Stimulated activated CD4-positive, alpha-beta T cell treated with anti-CD3 and anti-CD28 coated beads, TNF-alpha, amount 100 ng/mL, for 4 hours (primary cell): ENCODE results near the gene NUP85.
"Not testable (repeated sequence)": the region's sequence is repeated elsewhere in the genome, so short reads cannot be mapped to it uniquely, and the experiment has no call there.

ENCODE experiments used
- DNase-seq, 3 experiments: peaks; one replicate each; pipeline ENCODE4 v3.0.0-alpha.2; 2020; ENCODE audit warnings: low read depth in 3 of 3

Gene NUP85

DNA sequence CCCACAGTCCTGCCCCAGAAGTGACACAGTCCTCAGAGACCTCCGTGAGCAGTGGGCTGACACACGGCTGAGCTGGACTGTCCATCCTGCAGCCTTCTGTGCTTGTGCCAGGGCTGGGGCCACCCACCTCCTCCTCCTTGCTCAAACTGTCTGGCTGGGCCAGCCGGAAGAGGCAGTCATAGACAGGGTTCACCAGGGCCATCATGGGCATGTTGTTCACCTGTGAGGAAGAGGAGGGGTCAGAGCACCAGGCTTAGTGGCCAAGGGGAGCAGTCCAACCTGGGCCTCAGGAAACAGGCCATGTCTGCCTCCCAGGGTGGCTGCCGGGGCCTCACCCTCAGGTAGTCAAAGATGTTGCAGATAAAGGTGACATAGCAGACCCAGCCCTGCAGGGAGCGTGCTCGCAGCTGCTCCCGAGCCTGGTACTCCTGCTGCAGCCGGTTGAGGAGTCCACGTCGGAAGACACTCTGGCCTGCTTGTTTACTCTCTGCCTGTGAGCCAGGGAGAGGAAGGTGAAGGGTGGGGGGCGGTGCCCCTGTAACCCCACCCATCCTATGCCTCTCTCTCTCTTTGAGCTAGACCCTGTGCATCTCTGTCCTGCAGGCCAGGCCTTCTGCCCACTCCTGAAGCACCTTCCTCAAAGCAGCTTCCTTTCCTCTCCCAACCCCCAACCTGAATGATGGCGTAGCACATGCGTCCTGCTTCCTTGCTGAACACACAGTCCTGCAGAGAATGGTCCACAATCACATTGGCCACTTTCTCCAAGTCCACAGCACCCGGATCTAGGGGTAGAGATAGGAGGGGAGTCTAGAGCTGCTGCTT lies 62.1 kb downstream of the NUP85 start:
- no peak for DNase-seq

DNA sequence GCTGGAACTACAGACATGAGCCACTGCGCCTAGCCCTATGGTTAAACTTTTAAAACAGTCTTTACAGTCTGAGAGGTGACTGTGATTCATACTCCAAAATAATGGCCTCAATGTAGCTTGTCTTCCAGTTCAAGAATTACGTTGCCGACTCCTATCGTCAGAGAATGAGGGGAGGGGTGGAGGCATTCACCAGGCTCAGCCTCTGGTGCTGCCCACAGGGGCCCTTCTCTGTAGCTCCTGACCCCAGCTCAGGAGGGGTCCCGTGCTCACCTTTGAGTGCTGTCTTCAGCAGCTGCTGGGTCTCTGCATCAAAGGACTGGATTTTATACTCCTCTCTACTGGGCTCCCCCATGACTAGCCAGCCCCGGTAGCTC lies 64.4 kb downstream of the NUP85 start:
- no peak for DNase-seq

DNA sequence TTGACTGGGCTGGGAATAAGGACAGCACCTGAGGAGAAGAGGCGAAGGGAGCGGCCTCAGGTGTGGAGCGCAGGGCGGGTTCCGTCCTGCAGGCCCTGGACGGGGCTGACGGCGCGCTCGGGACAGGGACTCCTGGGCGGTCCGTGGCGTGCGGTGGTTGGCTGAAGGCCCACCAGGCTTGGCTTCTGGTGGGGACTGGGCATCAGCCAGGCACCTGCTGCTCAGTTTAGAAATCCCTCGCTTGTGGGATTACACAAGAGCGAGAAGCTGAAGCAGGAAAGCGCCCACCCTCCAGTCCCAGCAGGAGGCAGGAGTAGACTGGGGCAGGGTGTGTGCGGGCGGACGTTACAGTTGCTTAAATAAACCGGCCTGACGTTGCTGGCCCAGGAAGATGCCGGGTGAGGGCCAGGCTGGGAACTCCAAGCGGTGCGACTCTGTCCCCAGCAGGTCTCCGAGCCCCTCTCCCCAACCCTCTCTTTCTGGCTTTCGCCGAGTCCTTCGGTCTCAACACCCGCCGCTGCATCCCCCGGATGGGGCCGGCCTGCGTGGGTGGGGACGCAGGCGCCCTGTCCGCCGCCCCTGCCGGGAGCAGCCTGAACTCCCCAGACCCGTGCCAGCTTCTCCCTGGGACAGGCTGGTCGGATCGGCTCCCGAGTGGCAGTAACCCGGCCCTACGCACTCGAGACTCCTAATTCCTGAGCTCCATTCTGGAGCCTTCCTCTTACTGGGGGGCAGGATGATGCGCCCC lies 64.9 kb downstream of the NUP85 start:
- peak in 1 of 3 experiments; percentile 50 for DNase-seq

DNA sequence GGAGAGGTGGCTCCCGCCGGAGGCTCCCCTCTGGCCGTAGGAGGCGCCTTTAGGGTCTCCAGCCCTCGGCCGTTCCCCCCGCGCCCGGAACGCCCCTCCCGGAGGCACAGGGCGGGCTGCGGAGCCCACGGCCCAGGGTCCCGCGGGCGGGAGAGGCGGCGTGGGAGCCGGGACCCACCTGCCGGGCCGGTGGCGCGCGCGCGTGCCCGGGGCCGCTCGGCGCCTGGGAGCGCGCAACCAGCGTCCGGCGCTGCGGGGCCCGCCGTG lies 65.4 kb downstream of the NUP85 start, which contains the start of gene MIF4GD:
MIF4GD (minus strand) TSS at position 266 of the 267 bp plus-strand sequence. CDS start 1,036 bp downstream, outside the sequence.
- no peak for DNase-seq

DNA sequence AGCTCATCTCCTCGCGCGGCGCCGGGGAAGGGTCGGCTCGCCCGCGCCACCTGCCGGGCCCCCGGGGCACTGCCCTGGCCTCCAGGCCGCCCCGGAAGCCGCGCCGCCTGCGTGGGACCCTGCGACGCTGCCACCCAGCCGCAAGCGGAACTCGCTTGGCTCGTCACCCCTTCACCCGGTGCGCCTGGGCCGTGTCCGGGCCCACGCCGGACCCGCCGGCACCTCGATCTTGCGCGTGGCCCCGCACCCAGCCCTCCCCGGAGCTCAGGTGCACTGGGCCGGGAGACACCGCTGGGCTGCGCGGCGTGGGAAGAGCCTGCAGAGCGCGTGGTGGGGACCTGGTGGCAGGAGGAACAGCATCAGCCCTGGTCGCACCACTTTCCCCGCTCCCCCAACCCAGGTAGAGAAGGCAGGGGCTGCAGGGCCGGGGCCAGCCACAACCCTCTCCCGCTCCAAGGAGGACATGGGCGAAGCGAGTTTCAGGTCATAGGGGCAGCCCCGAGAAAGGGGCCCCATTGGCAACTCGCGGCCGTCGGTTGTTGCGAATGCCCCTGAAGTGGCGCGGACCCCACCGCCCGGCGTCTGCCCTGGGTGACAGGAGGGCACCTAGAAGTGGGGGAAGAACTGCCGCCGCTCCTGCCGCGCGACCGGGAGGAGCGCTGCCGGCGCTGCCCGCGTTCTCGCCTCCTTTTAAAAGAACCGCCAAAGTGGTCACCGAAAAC lies 65.9 kb downstream of the NUP85 start:
- DNase-seq: peak; percentile 77 to 81 (median 79)

DNA sequence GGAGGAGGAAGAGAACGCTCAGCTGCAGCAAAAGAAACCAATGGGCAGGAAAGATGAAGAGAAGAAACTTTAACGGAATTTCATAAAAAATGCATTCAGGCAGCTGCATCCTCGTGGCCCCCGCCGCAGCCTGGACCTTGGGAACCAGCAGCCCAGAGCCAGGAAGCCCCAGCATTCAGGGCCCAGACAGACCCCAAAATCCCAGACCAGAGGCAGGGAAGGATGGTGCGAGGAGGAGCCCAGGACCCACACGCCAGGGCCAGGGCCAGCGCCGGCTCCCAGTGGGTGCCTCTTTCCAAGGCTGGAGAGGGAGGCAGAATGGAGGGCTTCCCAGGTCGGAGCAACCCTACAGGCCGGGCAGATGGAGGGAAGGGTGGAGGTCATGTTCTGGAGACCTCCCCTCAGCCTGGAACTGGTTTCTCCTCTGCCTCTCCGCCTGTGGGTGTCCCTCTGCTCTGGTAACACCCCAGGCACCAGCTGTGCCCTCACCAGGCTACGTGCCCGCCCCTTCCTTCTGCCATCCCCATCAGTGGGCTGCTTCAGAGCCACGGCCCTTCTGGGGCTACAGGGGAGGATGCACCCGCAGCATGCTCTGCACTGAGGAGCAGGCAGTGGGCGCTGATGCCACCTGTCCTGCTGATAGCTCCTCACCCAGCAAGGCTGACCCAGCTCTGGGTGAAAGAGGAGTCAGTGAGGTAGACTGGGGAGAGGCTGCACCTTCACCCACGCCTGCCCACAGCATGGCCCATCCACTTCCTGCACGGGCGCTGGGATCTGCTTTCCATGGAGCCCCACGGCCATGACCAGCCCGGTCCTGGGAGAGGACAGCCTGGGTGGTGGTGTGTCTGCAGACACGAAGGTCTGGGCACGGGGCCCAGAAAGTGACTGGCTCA lies 66.7 kb downstream of the NUP85 start:
- no peak for DNase-seq

DNA sequence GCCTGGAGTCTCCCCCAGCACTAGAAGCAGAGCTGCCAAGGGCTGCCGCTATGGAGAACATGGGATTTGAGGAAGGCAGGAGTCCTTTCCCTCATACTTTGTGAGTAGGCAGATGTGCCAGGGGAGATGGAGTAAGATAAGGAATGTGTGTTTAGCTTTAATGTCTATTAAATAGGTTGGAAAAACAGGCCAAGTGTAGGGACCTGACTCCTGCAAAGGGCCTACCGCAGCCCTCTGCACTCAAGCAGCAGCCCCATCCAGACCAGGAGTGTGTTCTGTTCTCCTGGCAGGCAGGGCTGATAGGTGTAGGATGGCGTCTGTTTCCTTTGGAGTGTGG lies 67.3 kb downstream of the NUP85 start:
- DNase-seq: no peak

DNA sequence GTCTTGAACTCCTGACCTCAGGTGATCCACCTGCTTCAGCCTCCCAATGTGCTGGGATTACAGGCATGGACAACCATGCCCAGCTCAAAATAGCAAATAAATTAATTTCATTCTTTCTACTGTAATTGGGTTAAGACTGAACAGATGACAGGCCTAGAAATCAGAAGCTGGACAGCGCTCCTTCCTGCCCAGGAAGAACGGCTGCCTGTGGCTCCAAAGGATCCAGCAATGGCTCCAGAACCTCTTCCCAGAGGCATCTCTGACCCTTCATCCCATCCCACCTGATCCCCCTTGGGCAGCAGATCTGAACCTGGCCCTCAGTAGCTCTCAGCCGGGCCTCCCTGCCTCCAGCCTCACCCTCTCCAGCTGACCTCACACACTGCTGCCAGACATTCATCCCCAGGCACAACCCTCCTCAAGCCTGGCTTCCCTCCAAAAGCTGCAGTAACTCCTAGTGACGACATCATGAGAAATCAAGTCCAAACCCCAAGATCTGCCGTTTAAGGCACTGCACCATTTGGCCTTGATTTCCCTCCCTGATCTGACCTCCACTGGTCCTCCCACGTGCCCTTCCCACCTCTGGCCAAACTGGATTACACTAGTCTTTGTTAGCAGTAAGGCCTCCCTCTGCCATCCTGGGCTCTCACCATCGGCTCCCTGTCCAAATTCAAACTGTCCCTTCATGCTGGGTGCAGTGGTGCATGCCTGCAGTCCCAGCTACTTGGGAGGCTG lies 68.7 kb downstream of the NUP85 start:
- DNase-seq: no peak

DNA sequence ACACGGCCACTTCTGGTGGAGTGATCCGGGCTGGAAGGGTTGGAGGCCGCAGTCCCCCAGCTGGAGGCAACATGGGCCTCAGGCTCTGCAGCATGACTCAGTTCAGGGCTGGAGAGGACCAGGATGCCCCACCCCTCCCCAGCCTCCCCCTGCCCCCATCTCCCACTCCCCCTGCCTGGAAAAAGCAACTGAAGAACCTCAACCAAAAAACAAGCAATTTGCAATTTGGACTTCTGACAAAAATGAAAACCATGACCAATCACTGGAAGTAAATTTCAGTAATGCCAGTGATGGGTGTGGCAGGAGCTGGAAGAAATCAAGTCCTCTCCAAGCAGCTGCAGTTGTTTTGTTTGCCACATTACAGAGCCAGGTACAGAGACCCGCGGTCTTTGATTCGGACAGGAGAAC lies 72.2 kb downstream of the NUP85 start:
- DNase-seq: no peak

DNA sequence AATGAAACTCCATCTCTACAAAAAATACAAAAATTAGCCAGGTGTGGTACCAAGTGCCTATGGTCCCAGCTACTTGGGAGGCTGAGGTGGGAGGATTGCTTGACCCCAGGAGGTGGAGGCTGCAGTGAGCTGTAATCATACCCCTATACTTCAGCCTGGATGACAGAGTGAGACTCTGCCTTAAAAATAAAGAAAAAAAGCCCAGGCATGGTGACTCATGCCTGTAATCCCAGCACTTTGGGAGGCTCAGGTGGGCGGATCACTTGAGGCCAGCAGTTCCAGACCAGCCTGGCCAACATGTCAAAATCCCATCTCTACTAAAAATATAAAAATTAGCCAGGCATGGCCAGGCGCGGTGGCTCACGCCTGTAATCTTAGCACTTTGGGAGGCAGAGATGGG lies 74.7 kb downstream of the NUP85 start:
- DNase-seq: not testable (repeated sequence)

DNA sequence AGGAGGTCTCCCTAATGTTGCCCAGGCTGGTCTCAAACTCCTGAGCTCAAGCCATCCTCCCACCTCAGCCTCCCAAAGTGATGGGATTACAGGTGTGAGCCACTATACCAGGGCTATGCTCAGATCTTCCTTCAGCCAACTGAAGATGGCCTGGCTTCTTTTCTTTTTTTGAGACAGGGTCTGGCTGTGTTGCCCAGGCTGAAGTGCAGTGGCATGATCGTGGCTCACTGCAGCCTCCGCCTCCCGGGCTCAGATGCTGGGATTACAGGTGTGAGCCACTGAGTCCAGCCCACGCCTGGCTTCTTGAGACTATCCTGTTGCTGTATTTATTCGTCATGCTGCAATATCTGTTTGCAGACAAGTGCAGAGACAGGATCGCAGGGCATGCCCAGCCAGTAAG lies 79.6 kb downstream of the NUP85 start:
- DNase-seq: no peak
